Activated naive CD4-positive, alpha-beta T cell treated with Interleukin-2 at 50 U/mL for 16 hours (primary cell): ENCODE measurements around the gene DLK2.
"Not testable (repeated sequence)": the region's sequence is repeated elsewhere in the genome, so short reads cannot be mapped to it uniquely, and the experiment has no call there.

Experiments used
- DNase-seq: peaks from one replicate; pipeline ENCODE4 v3.0.0-alpha.2; 2020

DLK2 gene

DNA sequence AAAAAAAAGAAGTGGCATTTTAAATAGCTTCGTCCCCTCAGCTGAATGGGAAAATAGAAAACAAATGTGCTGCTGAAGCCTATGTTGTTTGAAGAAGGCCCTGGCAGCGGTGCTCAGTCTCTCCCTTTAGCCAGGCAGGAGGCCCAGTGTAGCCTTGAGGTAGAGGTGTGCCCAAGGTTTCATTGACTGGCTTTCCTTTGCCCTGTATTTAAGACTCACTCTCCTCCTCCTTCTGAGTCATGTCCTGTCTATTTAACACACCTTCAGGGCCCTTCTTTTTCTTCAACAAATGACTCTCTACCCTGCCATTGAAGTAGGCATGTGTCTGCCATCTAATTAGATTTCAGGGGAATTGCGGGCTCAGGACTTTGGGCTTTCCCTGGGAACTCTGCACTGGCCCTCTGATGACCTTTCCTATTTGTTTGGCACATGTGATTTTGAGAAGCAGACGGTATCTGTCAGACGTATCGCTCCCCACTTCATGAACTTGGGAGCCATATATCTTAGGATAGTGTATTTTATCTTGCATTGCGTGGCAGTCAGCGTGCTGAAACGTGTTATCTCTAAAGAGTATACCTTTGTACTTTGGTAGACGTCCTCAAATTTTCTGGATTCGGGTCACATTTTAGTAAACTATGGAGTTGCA is 26.4 kb upstream of the DLK2 start:
- DNase-seq = no peak

GRCh38 chr6:43481075-43481474 is 25.7 kb upstream of the DLK2 start:
- no peak for DNase-seq

DNA sequence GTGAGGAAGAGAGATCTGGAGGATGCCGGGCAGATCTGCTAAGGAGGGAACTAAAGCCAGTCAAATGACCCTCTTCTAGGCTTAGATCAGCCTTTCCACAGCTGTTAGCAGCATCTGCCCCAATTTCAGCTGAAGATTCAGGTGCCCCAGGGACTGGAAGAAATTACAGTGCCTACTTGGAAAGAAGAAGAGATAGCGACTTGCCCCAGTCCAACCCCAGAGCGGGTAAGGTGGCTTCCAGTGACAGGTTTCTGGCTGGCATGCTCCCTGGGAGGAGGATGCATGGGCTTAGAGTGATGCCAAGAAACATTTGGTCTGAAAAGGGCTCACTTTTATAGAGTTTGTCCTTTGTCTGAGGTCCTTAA is 22.6 kb upstream of the DLK2 start:
- no peak for DNase-seq

DNA sequence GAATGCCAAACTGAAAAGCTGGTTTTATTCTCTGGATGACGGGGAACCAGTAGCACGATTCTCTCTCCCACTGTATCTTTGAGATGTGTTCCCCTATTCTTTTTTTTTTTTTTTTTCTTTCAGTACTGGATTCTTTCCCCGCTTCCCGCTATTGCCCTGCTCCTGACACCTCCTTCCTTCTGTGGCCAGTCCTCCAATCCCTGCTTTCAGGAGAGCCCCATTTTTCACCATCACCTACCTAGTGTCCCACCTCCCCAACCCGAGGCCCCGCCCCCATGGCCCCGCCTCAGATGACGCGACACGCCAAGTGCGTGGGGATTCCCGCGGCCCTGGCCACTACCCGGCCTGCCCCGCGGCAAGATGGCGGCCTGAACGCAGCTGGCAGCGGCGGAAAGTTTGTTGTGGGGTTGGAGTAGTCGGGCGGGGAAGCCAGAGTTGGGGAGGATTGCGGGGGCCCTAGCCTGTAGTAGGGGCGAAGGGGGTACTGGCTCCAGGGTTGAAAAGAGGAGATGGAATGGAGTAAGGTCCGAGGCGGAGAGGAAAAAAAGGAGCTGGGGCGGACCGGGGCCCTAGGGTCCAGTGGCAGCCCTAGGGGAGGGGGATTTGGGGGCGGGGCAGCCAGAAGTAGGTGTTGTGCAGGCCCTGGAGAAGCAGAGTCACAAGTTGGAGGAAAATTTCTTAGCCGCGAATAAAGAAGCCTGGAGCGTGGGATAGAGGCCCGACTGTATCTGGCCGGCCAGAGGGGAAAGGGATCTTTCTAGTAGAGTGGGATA is 22.1 kb upstream of the DLK2 start, which contains the start of gene TJAP1:
Gene TJAP1 (plus strand): TSS at position 336 of the 773 bp plus-strand sequence. CDS start 21,432 bp downstream, outside the sequence.
- DNase-seq = peak; percentile 98

DNA sequence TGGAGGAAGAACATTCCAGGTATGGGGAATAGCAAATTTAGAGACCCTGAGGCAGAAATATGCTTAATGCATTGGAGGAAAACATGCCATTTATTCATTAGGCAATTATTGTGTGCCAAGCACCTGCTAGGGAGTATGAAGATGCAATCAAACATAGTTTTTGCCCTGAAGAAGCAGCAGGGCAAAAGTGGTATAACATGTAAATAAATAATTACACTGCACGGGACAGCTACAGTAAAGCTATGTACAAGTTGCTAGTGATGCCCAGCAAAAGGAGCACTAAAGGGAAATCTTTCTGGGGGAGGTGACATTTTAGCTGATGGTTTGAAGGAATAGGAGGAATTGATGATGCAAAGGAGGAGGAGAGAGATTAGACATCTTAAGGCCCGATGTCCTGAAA is 21.4 kb upstream of the DLK2 start:
- no peak for DNase-seq

DNA sequence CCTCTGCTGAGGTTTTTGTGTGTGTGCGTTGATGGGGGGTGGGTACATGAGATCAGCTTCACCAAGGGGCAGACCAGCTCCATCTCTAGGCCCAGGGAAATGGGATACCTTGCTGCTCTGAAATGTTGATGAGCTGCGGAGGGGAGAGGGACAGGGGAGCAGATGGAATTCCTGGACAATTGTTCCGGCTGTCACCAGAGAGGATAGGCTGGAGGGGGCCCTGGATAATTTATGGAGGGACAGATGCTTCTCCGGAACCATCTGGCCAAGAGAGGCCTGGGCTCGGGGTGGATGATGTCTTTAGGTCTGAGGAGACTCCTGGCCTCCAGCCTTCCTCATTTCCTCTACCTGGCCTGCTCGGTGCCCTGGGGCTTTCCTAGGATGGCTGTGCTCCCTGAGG is 20.2 kb upstream of the DLK2 start:
- no peak for DNase-seq

DNA sequence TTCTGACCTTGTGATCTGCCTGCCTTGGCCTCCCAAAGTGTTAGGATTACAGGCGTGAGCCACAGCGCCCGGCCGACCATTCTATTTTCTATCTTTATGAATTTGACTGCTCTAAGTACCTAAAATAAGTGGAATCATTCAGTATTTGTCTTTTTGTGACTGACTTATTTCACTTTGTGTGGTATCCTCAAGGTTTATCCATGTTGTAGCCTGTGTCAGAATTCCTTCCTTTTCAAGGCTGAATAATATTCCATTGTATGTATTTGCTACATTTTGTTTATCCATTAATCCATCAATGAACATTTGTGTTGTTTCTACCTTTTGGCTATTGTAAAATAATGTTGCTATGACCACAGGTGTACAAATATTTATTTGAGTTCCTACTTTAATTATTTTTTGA is 17.2 kb upstream of the DLK2 start:
- no peak for DNase-seq

- DNase-seq = no peak
These were observed 16.1 kb upstream of the DLK2 start for GRCh38 chr6:43471399-43471798.

- DNase-seq = no peak
These were observed 14.6 kb upstream of the DLK2 start for GRCh38 chr6:43469947-43470346.

DNA sequence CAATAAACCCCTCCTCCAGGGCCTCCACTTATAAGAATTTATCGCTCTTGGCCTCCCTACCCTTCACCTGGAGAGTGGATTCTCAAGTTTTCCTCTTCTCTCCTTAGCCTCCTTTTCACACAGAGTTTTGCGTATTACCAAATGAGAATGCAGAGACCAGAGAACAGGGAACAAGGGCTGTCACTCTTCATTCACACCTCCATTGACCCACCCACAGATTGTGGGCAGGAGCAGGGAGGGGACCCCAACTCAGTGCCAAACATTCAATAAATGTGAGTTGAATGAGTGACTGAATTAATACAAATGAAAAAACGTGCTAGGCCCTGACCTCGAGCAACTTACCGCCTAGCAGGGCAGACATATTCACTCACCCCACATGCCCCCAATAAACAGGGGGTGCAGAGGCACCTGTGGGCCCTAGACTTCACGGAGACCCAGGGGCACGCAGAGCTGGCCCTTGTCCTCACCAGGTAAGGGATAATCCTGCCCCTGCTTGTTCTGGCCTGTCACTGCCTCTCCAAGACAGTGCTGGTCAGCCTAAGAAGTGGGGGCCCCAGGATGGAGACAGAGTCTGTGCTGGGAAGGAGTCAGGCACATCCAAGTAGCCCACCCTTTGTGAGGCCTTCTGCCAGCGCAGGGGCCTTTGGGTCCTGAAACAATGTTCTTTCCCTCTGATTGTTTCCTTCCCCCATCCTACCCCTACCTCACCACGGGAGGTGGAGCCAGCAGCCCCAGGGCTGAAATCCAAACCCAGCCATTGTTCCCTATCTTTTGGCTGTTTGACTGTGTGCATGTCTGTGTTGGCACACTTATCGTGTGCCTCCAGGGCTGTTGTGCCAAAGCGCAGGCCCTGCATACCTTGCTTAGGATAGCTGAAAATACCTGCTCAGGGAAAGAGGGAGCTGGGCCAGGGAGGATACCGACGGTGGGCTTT is 13.7 kb upstream of the DLK2 start:
- DNase-seq = no peak

DNA sequence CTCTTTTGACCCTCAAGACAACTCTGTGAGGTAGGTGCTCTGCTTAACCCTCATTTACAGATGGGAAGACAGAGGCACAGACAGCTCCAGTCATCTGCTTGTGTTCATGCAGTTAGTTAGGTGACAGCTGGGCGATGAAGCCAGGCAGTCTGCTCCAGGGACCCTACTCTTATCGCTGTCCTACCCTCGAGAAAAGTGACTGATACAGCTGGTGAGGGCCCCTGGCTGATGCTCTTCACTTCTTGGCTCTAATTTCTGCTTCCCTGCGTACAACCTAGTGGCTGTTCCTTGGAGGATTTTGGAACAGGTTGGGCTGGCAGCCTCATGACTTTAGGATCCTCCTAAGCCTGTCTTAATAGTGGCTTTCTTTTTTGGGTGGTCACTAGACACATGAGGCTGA is 12.9 kb upstream of the DLK2 start:
- DNase-seq = no peak

DNA sequence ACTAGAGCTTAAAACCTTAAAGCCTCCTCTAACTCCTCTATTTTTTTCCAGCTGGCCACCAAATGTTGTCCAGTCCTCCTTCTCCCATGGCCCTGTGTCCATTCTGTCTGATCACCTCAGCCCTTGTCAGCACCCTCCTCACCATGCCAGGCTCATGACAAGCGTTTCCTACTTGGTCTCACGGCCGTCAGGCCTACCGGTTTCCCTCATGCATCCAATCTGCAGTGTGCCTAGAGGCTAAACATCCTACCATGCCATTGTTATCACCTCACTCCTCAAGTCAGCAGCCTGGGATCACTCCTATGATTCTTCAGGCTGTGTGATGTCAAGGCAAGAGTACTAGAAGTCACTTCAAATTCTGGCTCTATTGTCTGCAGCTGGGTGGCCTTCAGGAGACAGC is 12.4 kb upstream of the DLK2 start:
- no peak for DNase-seq

DNA sequence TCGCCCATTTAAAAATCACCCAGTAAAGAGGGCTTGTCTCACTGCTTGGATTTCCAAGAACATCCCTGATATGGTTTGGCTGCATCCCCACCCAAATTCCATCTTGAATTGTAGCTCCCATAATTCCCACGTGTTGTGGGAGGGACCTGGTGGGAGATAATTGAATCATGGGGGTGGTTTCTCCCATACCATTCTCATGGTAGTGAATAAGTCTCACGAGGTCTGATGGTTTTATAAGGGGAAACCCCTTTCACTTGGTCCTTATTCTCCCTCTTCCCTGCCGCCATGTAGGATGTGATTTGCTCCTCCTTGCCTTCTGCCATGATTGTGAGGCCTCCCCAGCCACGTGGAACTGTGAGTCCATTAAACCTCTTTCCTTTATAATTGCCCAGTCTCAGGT is 11.9 kb upstream of the DLK2 start:
- DNase-seq = not testable (repeated sequence)

DNA sequence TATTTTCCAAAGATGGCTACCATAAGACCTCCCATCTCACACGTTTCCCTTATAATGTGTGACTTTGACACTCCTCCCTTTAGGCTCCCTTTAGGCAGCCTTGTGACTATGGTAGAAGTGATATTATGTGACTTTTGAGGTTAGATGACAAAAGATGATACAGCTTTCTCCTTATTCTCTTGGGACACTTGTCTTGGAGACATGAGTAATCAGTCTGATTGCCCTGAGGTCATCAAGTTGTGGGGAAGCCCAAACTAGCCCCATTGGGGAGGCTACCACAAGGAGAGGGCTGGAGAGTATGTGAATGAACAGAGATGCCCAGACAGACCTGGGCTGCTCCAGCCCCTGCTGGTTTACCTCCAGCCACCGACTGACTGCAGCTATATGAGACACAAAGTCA is 10.6 kb upstream of the DLK2 start:
- no peak for DNase-seq

GRCh38 chr6:43464337-43464736 is 9.0 kb upstream of the DLK2 start:
- no peak for DNase-seq

GRCh38 chr6:43461936-43462335 is 6.6 kb upstream of the DLK2 start:
- DNase-seq = no peak

DNA sequence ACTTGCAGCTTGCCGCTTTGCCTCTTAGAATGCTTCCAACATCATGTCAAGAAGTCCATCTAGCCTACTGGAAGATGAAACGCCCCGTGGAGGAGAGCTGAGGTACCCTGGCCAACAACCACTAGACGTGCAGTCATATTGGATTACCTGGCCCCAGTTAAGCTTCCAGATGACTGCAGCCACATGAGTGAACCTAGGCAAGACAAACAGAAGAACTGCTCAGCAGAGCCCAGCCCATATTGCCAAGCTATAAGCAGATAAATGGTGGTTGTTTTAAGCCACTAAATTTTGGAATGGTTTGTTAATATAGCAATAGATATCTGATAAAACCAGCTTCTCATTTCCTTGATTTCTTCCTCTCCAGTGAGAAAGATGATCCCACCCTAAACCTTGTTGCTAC is 4.7 kb upstream of the DLK2 start:
- no peak for DNase-seq

GRCh38 chr6:43459535-43459934 is 4.2 kb upstream of the DLK2 start:
- no peak for DNase-seq

GRCh38 chr6:43458154-43458553 is 2.8 kb upstream of the DLK2 start:
- not testable (repeated sequence) for DNase-seq

DNA sequence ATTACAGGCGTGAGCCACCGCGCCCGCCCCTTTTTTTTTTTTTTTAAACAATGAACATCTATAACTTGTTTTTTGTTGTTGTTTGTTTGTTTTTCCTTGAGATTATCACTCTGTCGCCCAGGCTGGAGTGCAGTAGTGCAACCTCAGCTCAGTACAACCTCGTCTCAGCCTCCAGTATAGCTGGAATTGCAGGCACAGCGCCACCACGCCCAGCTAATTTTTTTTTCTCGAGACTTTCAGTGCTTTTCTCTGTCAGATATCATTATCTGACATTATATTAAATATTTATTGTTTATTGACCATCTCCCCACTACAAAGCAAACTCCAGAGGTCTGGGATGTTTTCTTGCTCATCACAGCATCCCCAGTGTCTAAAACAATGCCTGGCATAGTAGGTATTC is 2.3 kb upstream of the DLK2 start:
- DNase-seq = no peak

DNA sequence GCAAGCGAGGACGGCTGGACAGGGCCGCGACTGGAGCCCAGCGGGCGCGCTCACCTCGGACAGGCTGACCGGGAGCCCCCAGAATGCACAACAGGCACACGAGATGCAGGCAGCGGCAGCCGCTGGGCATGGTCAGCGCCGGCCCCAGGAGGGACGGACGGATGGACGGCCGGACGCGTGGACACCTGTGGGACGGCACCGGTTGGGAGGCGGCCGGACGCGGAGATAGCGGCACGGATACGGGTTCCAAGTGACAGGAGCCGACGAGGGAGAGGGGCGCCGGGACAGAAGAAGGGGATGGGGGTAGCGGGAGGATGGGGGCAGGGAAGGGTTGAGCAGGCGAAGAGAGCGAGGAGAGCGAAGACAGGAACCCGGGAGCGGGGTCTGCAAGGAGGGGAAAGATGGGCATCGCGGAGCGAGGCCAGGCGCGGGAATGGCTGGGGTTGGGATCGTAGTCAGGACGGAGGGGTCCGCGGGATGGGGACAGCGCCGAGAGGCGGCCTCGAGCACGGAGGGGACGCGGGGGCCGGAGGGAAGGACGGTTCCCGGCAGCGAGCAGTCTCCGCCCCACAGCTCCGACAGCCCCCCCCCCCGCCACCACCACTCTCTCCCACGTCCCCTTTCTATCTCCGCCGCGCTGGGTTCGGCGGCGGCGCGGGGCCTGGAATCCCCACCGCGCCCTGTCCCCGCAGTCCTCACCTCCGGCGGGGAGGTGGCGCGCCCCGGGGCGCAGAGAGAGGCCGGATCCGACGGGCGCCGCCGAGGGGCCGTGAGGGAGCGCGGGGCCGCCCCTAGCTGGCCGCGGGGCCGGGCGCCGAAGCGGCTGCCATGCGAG is 435 bp downstream of the DLK2 start:
- DNase-seq = peak; percentile 36

DNA sequence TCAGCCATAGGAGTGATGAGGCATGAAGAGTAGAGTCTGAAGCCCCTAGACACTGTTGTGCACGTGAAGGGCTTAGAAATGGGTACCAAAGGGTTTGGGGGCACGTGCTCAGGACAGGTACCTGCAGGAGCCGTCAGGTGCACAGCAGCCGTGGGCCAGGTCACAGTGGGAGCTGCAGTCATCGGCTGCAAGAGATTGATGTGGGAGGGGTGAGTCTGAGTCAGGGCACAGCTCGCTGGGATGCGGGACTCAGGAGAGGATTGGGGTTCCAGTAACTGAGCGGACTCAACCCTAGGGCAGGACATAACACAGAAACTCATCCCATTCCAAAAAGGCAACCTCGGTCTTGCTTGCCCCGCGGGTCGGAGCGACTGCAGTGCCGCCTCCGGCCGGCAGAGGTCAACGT is 1.1 kb downstream of the DLK2 start:
- peak; percentile 75 for DNase-seq

DNA sequence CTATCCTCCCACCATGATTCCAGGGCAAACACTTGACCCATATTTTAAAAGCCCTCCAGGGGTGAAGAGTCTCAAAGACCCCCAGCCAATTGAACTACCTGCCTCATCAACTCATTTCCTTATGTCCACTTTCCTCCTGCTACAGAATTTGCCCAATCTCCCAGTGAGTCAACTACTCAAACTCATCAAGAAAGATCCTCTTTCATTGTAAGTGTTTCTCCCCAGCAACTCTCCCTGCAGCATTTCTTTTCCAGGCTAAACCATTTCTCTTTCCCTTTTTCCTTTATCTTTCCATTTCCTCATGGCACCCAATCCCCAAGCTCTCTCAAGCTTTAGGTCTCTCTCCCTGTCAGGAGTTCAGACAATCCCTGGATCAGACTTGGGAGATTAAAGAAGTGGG is 1.5 kb downstream of the DLK2 start:
- no peak for DNase-seq
